Neural progenitor cell (in vitro differentiated cells): ENCODE data around the gene GRIFIN. TPM values are rescaled to one million over a fixed set of nuclear protein-coding genes. Genes with fewer than 3 reads are reported as not detected.

Experiments used
- DNase-seq: peaks from one replicate; pipeline ENCODE4 v3.0.0-alpha.2; 2016; ENCODE audit warnings: low spot score
- H2AFZ ChIP-seq: fragments of 200-600 bp; sonication (generic); replicated peaks from 2 replicates; pipeline ENCODE4 v1.6.1; 2016; ENCODE audit warnings: antibody characterized with exemption
- H3F3A ChIP-seq: fragments of 200-600 bp; sonication (generic); 2 replicates; pipeline ENCODE4 v1.6.1; 2016; ENCODE audit warnings: antibody characterized with exemption, low read depth
- H3K27ac ChIP-seq: fragments of 200-600 bp; sonication (generic); 2 replicates; pipeline ENCODE4 v1.5.1; 2016; ENCODE audit warnings: mild to moderate bottlenecking
- H3K27me3 ChIP-seq: fragments of 200-600 bp; sonication (generic); 2 replicates; pipeline ENCODE4 v1.6.1; 2016; ENCODE audit warnings: mild to moderate bottlenecking, moderate library complexity
- H3K36me3 ChIP-seq: fragments of 200-600 bp; sonication (generic); 2 replicates; pipeline ENCODE4 v1.5.1; 2016
- H3K4me1 ChIP-seq: fragments of 200-600 bp; sonication (generic); 2 replicates; pipeline ENCODE4 v1.6.1; 2016; ENCODE audit warnings: mixed run types
- H3K4me2 ChIP-seq: fragments of 200-600 bp; sonication (generic); 2 replicates; pipeline ENCODE4 v1.6.1; 2016
- H3K4me3 ChIP-seq: fragments of 200-600 bp; sonication (generic); 2 replicates; pipeline ENCODE4 v1.5.1; 2016
- H3K79me2 ChIP-seq: fragments of 200-600 bp; sonication (generic); 2 replicates; pipeline ENCODE4 v1.6.1; 2016; ENCODE audit warnings: low read depth
- H3K9ac ChIP-seq: fragments of 200-600 bp; sonication (generic); 2 replicates; pipeline ENCODE4 v1.6.1; 2016
- H3K9me3 ChIP-seq: fragments of 200-600 bp; sonication (generic); 2 replicates; pipeline ENCODE4 v1.5.1; 2016; ENCODE audit warnings: low read depth
- H4K20me1 ChIP-seq: fragments of 200-600 bp; sonication (generic); 2 replicates; pipeline ENCODE4 v1.6.1; 2016; ENCODE audit warnings: low read depth
- H3K27ac Mint-ChIP-seq: 3 replicates; pipeline ENCODE4 v1.8.0; 2021; ENCODE audit warnings: mixed read lengths
- H3K27me3 Mint-ChIP-seq: 2 replicates; pipeline ENCODE4 v1.8.0; 2022; ENCODE audit warnings: low read depth, mild to moderate bottlenecking, inconsistent platforms, moderate library complexity, mixed read lengths; ENCODE audit not compliant: insufficient read depth
- H3K36me3 Mint-ChIP-seq: 3 replicates; pipeline ENCODE4 v1.8.0; 2021; ENCODE audit warnings: mixed read lengths
- H3K4me1 Mint-ChIP-seq: 3 replicates; pipeline ENCODE4 v1.8.0; 2021; ENCODE audit warnings: mixed read lengths
- H3K4me3 Mint-ChIP-seq: 3 replicates; pipeline ENCODE4 v1.8.0; 2021; ENCODE audit warnings: mild to moderate bottlenecking, moderate library complexity, mixed read lengths
- H3K9me3 Mint-ChIP-seq: 3 replicates; pipeline ENCODE4 v1.8.0; 2020; ENCODE audit warnings: mixed read lengths
- CTCF ChIP-seq: fragments of 200-600 bp; sonication (generic); IDR thresholded peaks from 2 replicates; pipeline ENCODE4 v1.5.1; 2017; ENCODE audit warnings: antibody characterized with exemption, mild to moderate bottlenecking
- EZH2 ChIP-seq: fragments of 200-600 bp; sonication (generic); IDR thresholded peaks from 2 replicates; pipeline ENCODE4 v1.6.1; 2017; ENCODE audit warnings: antibody characterized with exemption, mild to moderate bottlenecking, moderate library complexity
- EZH2phosphoT487 ChIP-seq: fragments of 200-600 bp; sonication (generic); IDR thresholded peaks from 2 replicates; pipeline ENCODE4 v1.6.1; 2017; ENCODE audit warnings: antibody characterized with exemption
- total RNA-seq: library from RNA; depleted of rRNA; stranded (reverse); fragments of >200 nt; gene quantifications from 2 replicates; pipeline ENCODE4 v1.2.3, GENCODE V29; 2015; ENCODE audit warnings: low replicate concordance

Gene GRIFIN
- total RNA-seq, 1 donor from 2014 or later: not detected

- Histone ChIP-seq H3K4me3 (no peak overlapping the region), H4K20me1 (no peaks in the 10 kb centered on the region), H3K4me2 (no peak overlapping the region), H3K79me2 (no peaks in the 10 kb centered on the region), H3K9ac (no peak overlapping the region), H2AFZ (no peak overlapping the region), H3K36me3 (no peaks in the 10 kb centered on the region), H3K9me3 (no peaks in the 10 kb centered on the region), H3K4me1 (peaks cover 23% of the 10 kb centered on the region), H3F3A (peaks cover 12% of the 10 kb centered on the region), H3K27me3 (no peaks in the 10 kb centered on the region), H3K27ac (no peak overlapping the region)
- Mint-ChIP-seq H3K27ac (no peak overlapping the region), H3K9me3 (no peaks in the 10 kb centered on the region), H3K4me1 (peaks cover 36% of the 10 kb centered on the region), H3K27me3 (peaks cover 7% of the 10 kb centered on the region), H3K4me3 (no peak overlapping the region), H3K36me3 (no peaks in the 10 kb centered on the region)
- TF ChIP-seq CTCF: no peak
- no peak for TF ChIP-seq EZH2
- no peak for TF ChIP-seq EZH2phosphoT487
- no peak for DNase-seq
These were observed 3.5 kb downstream of the GRIFIN start for GRCh38 chr7:2472739-2473138.

- H3K4me2 ChIP-seq: no peak overlapping the region
- H3K4me1 Mint-ChIP-seq: peaks cover 30% of the 10 kb centered on the region
- no peaks in the 10 kb centered on the region for H3K79me2 ChIP-seq
- no peak overlapping the region for H2AFZ ChIP-seq
- H3K27ac Mint-ChIP-seq: no peak overlapping the region
- H3K27me3 ChIP-seq: no peaks in the 10 kb centered on the region
- no peaks in the 10 kb centered on the region for H3K9me3 Mint-ChIP-seq
- H3K27me3 Mint-ChIP-seq: peaks cover 7% of the 10 kb centered on the region
- H3K4me1 ChIP-seq: peaks cover 9% of the 10 kb centered on the region
- H3K4me3 ChIP-seq: no peak overlapping the region
- H4K20me1 ChIP-seq: no peaks in the 10 kb centered on the region
- no peak overlapping the region for H3K9ac ChIP-seq
- H3F3A ChIP-seq: peaks cover 12% of the 10 kb centered on the region
- no peak overlapping the region for H3K27ac ChIP-seq
- no peaks in the 10 kb centered on the region for H3K36me3 Mint-ChIP-seq
- DNase-seq: peak; percentile 46
- H3K9me3 ChIP-seq: no peaks in the 10 kb centered on the region
- H3K36me3 ChIP-seq: no peaks in the 10 kb centered on the region
- H3K4me3 Mint-ChIP-seq: no peak overlapping the region
- no peak for TF ChIP-seq EZH2phosphoT487
- no peak for TF ChIP-seq CTCF
- no peak for TF ChIP-seq EZH2
These were observed 4.8 kb downstream of the GRIFIN start for GRCh38 chr7:2471396-2471795.

- no peak for TF ChIP-seq EZH2
- no peak for TF ChIP-seq CTCF
- TF ChIP-seq EZH2phosphoT487: no peak
- no peak overlapping the region for H3K9ac ChIP-seq
- Mint-ChIP-seq H3K27ac (no peak overlapping the region), H3K4me1 (peaks cover 32% of the 10 kb centered on the region), H3K27me3 (peaks cover 7% of the 10 kb centered on the region), H3K9me3 (no peaks in the 10 kb centered on the region), H3K36me3 (peaks cover 2% of the 10 kb centered on the region), H3K4me3 (no peak overlapping the region)
- no peaks in the 10 kb centered on the region for H4K20me1 ChIP-seq
- H3K79me2 ChIP-seq: no peaks in the 10 kb centered on the region
- no peak for DNase-seq
- no peak overlapping the region for H3K4me2 ChIP-seq
- no peaks in the 10 kb centered on the region for H3K27me3 ChIP-seq
- H3K27ac ChIP-seq: no peak overlapping the region
- no peaks in the 10 kb centered on the region for H3K9me3 ChIP-seq
- H3F3A ChIP-seq: peaks cover 12% of the 10 kb centered on the region
- peaks cover 9% of the 10 kb centered on the region for H3K4me1 ChIP-seq
- no peak overlapping the region for H2AFZ ChIP-seq
- no peaks in the 10 kb centered on the region for H3K36me3 ChIP-seq
- no peak overlapping the region for H3K4me3 ChIP-seq
These were observed 5.2 kb downstream of the GRIFIN start for GRCh38 chr7:2471022-2471329.
